Inferior parietal cortex (tissue), 1 donor: ENCODE measurements around the gene SLX9.

Experiments
- DNase-seq: peaks from one replicate; pipeline ENCODE4 v3.0.0-alpha.2; 2016; ENCODE audit errors: extremely low spot score

SLX9 gene

GRCh38 chr21:44947111-44947929 lies 7.5 kb downstream of the SLX9 start:
- DNase-seq: no peak

DNA sequence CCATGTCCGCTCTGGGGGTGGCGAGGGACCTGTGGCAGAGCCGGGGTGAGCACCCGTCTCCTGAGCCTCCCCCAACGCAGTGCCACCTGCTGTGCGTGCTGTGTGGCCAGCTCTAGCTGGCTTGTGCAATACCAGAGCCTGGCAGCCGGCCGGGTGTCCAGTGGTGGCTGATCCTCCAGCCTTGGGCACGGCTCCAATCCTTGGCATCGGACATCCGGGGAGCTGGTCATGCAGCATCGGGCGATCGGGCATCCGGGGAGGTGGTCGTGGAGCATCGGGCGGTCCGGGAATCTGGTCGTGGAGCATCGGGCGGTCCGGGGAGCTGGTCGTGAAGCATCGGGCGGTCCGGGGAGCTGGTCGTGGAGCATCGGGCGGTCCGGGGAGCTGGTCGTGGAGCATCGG lies 8.1 kb downstream of the SLX9 start:
- DNase-seq: no peak

DNA sequence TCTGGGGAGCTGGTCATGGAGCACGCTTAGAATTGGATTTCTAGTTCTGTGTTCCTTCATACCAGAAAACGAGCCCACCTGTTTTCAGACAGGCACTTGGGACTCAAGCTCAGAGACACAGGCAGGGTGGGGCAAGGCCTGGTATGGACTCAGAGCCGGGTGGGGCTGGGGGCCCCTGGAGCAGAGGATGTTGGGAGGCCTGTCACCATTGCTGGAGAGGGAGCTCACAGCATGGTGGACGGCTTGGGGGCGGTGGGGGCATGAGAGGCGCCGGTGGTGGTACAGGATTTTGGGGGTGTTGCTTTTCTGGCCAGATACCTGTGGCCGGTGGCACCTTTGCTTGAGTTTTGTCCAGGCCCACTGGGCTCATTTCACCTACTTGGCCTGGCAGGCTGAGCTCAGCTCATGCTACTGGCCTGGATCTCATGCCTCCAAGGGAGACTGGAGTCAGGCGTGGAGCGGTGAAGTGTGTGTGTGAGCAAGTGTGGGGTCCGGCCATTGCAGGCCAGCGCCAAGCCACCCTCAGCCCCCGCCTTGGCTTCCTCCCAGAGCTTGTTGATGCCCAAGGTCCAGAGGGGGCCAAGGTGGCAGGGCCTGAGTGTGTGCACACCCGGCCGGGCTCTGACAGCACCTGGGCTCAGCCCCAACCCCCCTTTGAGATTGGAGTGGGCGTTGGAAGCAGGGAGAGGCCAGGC lies 8.7 kb downstream of the SLX9 start:
- no peak for DNase-seq

GRCh38 chr21:44949161-44949778 lies 9.4 kb downstream of the SLX9 start:
- no peak for DNase-seq

DNA sequence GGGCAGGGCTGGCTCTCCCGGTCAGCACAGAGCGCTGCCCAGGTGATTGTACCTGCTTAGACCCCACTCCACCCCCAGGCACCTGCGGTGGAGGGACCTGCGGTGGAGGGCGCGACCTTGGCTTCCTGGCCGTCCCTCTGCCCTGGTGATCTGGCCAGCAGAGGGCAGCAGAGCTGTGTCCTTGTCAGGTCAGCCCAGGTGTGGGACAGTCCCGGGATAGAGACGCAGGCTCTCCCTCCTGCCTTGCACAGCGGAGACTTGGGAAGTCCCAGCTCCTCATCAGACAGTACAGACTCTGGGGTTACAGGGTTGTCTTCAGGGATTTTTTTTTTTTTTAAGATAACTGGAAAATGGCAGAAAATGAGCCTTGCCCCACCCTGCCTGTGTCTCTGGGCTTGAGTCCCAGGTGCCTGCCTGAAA lies 10.0 kb downstream of the SLX9 start:
- DNase-seq: peak; percentile 59

GRCh38 chr21:44950351-44950750 lies 10.5 kb downstream of the SLX9 start:
- no peak for DNase-seq

DNA sequence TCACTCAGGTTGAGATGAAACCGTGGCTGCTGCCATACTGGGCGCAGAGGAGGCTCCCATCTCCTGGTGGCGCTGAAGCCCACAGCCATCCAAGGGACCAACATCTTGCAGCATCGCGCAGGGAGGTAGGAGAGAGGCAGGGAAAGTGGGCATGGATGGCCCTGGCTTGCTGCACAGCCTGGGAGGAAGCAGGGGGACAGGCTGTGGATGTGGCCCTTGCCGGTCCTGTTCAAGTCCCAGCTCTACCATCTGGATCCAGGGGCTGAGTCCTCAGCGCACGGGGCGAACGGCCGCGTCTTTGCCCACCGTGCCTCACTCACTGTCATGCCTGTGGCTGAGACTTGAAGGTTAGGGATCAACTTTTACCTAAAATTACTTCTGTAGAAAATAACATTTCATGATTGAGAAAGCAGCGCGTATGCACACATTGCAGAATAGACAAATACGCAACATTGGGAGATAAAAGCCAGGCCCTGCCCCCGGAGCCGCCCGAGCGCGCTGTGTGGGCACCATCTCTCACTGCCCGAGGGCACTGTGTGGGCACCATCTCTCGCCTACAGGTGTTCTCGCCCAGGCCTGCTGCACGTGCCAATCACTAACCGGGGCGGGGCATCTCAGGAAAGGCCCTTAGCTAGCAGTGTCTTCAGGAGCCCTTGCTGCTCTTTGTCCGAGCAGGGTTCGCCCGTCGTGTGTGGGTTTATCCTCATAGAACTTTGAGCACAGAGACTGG lies 11.5 kb downstream of the SLX9 start:
- DNase-seq: no peak

- no peak for DNase-seq
Measured at GRCh38 chr21:44952116-44952928, 12.5 kb downstream of the SLX9 start.

- DNase-seq: no peak
Measured at GRCh38 chr21:44952929-44953627, 13.2 kb downstream of the SLX9 start.

DNA sequence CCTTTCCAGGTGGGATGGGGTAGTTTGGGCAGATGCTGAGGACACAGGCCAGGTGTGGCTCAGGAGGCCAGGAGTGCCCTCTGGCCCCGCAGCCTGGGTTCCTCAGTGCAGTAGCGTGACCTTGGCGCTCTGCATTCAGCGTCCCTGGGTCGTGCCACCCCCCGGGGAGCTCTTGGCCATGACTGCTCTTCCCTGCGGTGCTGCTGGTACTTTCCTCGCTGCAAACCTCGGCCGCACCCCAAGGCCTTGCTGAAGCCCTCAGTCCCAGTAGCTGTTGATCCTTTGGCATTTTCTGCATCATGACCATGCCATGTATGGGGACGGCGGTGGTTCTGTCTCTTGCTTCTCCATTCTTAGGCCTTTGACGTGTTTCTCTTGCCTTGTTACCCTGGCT lies 13.8 kb downstream of the SLX9 start:
- no peak for DNase-seq

GRCh38 chr21:44954281-44954771 lies 14.5 kb downstream of the SLX9 start:
- DNase-seq: no peak

DNA sequence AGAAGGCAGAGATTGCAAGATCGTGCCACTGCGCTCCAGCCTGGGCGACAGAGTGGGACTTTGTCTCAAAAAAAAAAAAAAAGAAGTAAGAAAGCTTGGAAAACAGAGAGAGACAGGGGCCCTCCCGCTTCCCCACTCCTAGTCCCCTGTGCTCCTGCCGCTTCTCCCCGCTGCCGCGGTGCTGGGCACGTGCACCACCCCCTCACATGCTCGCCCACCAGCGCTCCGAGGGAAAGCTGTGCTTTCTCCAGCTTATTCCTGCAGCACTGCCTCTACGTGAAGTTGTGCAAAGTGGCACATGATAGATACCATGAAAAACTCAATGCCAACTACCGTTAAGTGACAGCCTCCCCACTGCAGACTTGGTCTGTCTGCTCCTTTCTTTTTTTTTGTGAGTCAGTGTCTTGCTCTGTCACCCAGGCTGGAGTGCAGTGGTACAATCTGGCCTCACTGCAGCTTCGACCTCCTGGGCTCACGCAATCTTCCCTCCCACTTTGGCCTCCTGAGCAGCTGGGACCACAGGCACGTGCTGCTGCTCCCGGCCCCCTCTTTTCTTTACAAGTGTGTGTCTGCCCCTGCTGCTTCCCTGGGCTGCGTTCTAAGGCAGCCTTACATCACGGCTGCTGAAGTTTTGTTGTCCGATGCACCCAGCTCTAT lies 15.4 kb downstream of the SLX9 start:
- no peak for DNase-seq

GRCh38 chr21:44955798-44956175 lies 16.0 kb downstream of the SLX9 start:
- no peak for DNase-seq

DNA sequence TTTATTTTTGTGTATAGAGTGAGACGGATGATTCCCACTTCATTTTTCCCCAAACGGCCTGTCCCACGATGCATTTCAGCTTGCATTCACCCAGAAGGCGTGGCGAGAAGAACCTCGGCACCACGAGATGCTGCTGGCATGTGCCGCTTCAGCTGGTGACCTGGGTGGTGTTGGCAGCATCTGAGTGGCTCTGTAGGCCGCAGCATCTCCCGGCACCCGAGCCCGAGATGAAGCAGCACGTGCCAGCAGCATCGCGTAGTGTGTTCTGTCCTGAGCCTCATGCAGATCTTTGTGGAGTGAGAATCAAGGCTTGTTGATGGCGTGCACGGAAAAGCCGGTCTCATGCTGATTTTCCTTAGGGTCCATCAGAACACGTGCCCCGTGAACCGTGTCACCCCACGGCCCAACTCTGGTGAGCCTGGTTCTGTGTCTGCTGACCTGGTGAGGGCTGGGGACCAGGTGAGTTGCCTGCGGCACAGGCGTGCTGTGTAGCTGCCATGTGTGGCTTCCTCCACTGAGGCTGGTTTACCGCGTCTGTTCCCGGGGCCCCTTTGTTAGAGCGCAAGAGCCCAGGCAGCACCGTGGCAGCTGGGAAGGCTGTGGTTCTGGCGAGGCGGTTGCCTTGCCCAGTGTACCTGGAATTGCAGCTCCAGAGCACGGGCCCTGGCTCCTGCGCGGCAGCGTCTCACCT lies 16.7 kb downstream of the SLX9 start:
- no peak for DNase-seq

DNA sequence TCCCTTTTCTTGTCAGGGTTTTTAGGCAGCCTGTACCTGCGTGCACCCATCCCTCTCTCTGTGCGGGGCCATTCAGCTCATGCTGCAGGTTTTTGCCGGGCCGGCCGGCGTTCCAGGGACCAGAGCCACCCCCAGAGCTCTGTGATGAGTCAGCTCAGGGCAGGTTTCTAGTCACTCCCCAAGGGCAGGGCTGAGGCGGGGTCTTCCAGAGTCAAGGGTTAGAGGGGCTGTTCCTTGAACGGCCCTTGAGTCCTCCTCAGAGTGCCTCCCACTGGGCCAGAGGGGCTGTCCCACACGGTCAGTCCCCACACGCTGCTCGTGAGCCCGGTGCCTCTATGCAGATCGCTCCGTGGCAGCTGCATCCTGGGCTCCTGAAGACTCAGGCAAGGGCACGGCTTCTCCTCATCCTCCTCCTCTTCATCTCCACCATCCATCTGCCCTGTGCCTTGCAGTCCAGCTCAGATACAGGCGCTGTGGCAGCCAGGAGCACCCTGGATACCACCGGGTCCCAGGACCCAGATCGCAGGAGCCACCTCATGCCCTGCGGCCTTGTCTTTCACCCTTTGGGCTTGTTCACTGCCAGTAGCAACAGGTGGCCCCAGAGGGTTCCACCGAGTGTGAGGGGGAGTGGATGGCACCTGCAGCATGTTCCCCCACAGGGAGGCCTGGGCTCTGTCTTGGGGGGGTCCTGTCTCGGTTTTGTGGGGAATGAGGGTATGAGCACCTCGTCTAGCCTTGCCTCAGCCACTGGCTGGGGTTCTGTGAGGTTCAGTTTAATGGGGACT lies 17.4 kb downstream of the SLX9 start:
- no peak for DNase-seq

- DNase-seq: no peak
Measured at GRCh38 chr21:44957901-44958451, 18.1 kb downstream of the SLX9 start.

- no peak for DNase-seq
Measured at GRCh38 chr21:44958471-44959191, 18.8 kb downstream of the SLX9 start.
